OCI-LY7 (cell line): ENCODE measurements around the gene MRPL42. TPM values are rescaled to one million over a fixed set of nuclear protein-coding genes. Genes with fewer than 3 reads are reported as not detected.
"Not testable (repeated sequence)": the region's sequence is repeated elsewhere in the genome, so short reads cannot be mapped to it uniquely, and the experiment has no call there.

Experiments used
- BruUV-seq: library from RNA; stranded (reverse); fragments of 400-500 nt; replicated peaks from 2 replicates; lab custom pipeline; 2021; lab: Mats Ljungman, UMichigan
- CTCF ChIA-PET: fragments of 300-600 bp; sonication (Branson Sonifier 250); formaldehyde crosslinking; loops from one replicate; lab custom pipeline; 2022; ENCODE audit warnings: antibody characterized with exemption; ENCODE audit not compliant: unreplicated experiment; lab: Charles Lee
- POLR2A ChIA-PET: fragments of 300-600 bp; sonication (Branson Sonifier 250); formaldehyde crosslinking; loops from one replicate; lab custom pipeline; 2022; ENCODE audit warnings: antibody characterized with exemption; lab: Charles Lee
- DNase-seq: peaks from one replicate; pipeline ENCODE4 v3.0.0-alpha.2; 2015; ENCODE audit warnings: low spot score
- H2AFZ ChIP-seq: fragments of 200-600 bp; sonication (generic), shearing (Covaris generic); 2 replicates; pipeline ENCODE4 v1.6.1; 2014; ENCODE audit warnings: mild to moderate bottlenecking, antibody characterized with exemption, low read length, moderate library complexity
- H3K27ac ChIP-seq: fragments of 200-600 bp; sonication (generic); 2 replicates; pipeline ENCODE4 v1.5.1; 2014; ENCODE audit warnings: mixed run types, low read depth, mild to moderate bottlenecking, moderate library complexity, low read length, inconsistent platforms; ENCODE audit not compliant: poor library complexity, severe bottlenecking
- H3K36me3 ChIP-seq: fragments of 200-600 bp; sonication (generic); 2 replicates; pipeline ENCODE4 v1.6.1; 2014; ENCODE audit warnings: mild to moderate bottlenecking, antibody characterized with exemption, low read length, moderate library complexity, mixed read lengths; ENCODE audit not compliant: insufficient read depth
- H3K4me1 ChIP-seq: fragments of 200-600 bp; sonication (generic); 2 replicates; pipeline ENCODE4 v1.5.1; 2014; ENCODE audit warnings: mild to moderate bottlenecking, low read length; ENCODE audit not compliant: insufficient read depth, poor library complexity, severe bottlenecking
- H3K4me2 ChIP-seq: fragments of 200-600 bp; sonication (generic); 2 replicates; pipeline ENCODE4 v1.6.1; 2014; ENCODE audit warnings: mild to moderate bottlenecking, low read length
- H3K4me3 ChIP-seq: fragments of 200-600 bp; sonication (generic); 2 replicates; pipeline ENCODE4 v1.5.1; 2014; ENCODE audit warnings: mild to moderate bottlenecking, low read depth, low read length; ENCODE audit not compliant: poor library complexity, severe bottlenecking
- H3K79me2 ChIP-seq: fragments of 200-600 bp; sonication (generic); 2 replicates; pipeline ENCODE4 v1.6.1; 2016; ENCODE audit warnings: low read depth, mild to moderate bottlenecking, low read length, moderate library complexity, mixed read lengths; ENCODE audit not compliant: insufficient read depth
- H3K9me2 ChIP-seq: fragments of 200-600 bp; sonication (generic); 2 replicates; pipeline ENCODE4 v1.6.1; 2016; ENCODE audit warnings: mild to moderate bottlenecking, low read length, mixed read lengths; ENCODE audit not compliant: insufficient read depth
- H3K9me3 ChIP-seq: fragments of 200-600 bp; sonication (generic); 2 replicates; pipeline ENCODE4 v1.6.1; 2014; ENCODE audit warnings: mild to moderate bottlenecking, mixed run types, low read length, mixed read lengths
- H4K20me1 ChIP-seq: fragments of 200-600 bp; sonication (generic); 2 replicates; pipeline ENCODE4 v1.6.1; 2014; ENCODE audit warnings: mild to moderate bottlenecking, antibody characterized with exemption, low read length, moderate library complexity, mixed read lengths; ENCODE audit not compliant: insufficient read depth
- EZH2phosphoT487 ChIP-seq: fragments of 200-600 bp; sonication (generic); IDR thresholded peaks from 2 replicates; pipeline ENCODE4 v1.6.1; 2018; ENCODE audit warnings: low read depth, borderline replicate concordance, mild to moderate bottlenecking, mixed run types, antibody characterized with exemption, low read length, moderate library complexity, mixed read lengths
- intact Hi-C: fragments of 100-400 bp; cut with micrococcal nuclease; formaldehyde crosslinking; loops from one replicate; pipeline ENCODE4 v1.10.0; 2022; ENCODE audit not compliant: unreplicated experiment
- total RNA-seq, 2 experiments: library from RNA; depleted of rRNA in 1 of 2; stranded (reverse); fragments of >200 nt in 1 of 2; shearing (Covaris generic) in 1 of 2; gene quantifications; 2 replicates each; pipeline ENCODE4 v1.2.3, GENCODE V29; 2014 to 2022
- TF ChIP-seq, protein P1 (sequence below): fragments of 200-600 bp; sonication (generic); conservative IDR thresholded peaks from 2 replicates; pipeline ENCODE4 v1.5.1; 2014; ENCODE audit warnings: mild to moderate bottlenecking, antibody characterized with exemption, low read length, moderate library complexity, mixed read lengths

MRPL42 gene
- total RNA-seq, 2 experiments from 2014 or later: 51.3 to 61.6 TPM

DNA sequence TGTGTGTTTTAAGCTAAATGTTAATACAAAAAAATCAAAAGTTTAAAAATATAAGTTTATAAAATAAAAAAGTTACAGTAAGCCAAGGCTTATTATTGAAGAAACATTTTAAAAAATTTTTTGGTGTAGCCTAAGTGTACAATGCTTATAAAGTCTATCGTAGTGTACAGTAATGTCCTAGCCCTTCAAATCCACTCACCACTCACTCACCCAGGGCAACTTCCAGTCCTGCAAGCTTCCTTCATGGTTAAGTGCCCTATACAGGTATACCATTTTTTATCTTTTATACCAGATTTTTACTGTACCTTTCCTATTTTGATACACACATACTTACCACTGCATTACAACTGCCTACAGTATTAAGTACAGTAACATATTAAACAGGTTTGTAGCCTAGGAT is 37.5 kb upstream of the MRPL42 start:
- Histone ChIP-seq H3K27ac (no peak overlapping the region), H3K36me3 (peaks cover 55% of the 10 kb centered on the region), H3K4me2 (no peak overlapping the region), H3K4me3 (no peak overlapping the region), H4K20me1 (peaks cover 68% of the 10 kb centered on the region), H2AFZ (no peak overlapping the region), H3K9me3 (peaks cover 14% of the 10 kb centered on the region; the same call in 1 of the 2 replicates), H3K4me1 (peaks cover 81% of the 10 kb centered on the region), H3K79me2 (peaks cover 100% of the 10 kb centered on the region), H3K9me2 (no peaks in the 10 kb centered on the region)
- DNase-seq: no peak
- no TSS peak for BruUV-seq
- TF ChIP-seq EZH2phosphoT487: no peak
- TF ChIP-seq, protein P1, sequence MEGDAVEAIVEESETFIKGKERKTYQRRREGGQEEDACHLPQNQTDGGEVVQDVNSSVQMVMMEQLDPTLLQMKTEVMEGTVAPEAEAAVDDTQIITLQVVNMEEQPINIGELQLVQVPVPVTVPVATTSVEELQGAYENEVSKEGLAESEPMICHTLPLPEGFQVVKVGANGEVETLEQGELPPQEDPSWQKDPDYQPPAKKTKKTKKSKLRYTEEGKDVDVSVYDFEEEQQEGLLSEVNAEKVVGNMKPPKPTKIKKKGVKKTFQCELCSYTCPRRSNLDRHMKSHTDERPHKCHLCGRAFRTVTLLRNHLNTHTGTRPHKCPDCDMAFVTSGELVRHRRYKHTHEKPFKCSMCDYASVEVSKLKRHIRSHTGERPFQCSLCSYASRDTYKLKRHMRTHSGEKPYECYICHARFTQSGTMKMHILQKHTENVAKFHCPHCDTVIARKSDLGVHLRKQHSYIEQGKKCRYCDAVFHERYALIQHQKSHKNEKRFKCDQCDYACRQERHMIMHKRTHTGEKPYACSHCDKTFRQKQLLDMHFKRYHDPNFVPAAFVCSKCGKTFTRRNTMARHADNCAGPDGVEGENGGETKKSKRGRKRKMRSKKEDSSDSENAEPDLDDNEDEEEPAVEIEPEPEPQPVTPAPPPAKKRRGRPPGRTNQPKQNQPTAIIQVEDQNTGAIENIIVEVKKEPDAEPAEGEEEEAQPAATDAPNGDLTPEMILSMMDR: no peak
- intact Hi-C loops: no loop called here
- ChIA-PET CTCF (interaction anchor here (0.8 kb wide), 1 partner anchor 10 kb away, joined by 3 read pairs; no protein-coding TSS in a partner anchor), POLR2A (interaction anchor here (0.6 to 1.1 kb wide), 2 partner anchors 8 to 122 kb away, joined by 3 to 8 read pairs; no protein-coding TSS in a partner anchor)

DNA sequence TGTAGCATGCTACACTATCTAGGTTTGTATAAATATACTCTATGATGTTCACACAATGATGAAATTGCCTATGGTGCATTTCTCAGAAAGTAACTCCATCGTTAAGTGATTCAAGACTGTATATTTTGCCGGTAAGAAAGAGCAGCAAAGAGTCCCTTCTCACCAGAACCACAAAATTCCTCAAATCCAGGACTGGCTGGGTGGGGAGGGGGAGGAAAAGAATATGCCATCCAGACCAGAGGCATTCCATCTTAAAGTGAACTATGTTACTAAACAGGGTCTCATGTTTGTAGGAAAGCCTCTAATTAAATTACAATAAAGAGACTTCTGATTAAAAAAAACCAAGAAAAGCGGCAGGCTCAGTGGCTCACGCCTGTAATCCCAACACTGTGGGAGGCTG is 37.0 kb upstream of the MRPL42 start:
- peaks cover 63% of the 10 kb centered on the region for H4K20me1 ChIP-seq
- H3K4me2 ChIP-seq: no peak overlapping the region

DNA sequence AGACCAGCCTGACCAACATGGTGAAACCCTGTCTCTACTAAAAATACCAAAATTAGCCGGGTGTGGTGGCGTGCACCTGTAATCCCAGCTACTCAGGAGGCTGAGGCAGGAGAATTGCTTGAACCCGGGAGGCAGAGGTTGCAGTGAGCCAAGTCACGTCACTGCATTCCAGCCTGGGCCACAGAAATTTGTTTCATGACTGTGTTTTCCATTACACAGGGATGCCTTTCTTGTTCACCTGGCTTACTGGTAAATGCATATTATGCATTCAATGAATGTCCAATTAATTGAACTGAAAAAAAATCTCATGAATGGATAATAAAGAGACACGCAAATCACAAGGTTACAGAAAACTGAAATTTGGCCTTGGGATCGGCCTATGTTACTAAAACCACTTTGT is 35.3 kb upstream of the MRPL42 start:
- H3K27ac ChIP-seq, H3K4me3 ChIP-seq, BruUV-seq, intact Hi-C loops, H3K9me2 ChIP-seq, DNase-seq, H2AFZ ChIP-seq: not testable (repeated sequence)
- Histone ChIP-seq H3K36me3 (peaks cover 55% of the 10 kb centered on the region), H3K4me1 (peaks cover 81% of the 10 kb centered on the region), H4K20me1 (peaks cover 57% of the 10 kb centered on the region), H3K9me3 (peaks cover 14% of the 10 kb centered on the region; the same call in 1 of the 2 replicates), H3K4me2 (0 out of 2 replicates have a peak overlapping the region, but pooled peaks have one; percentile 9), H3K79me2 (peaks cover 100% of the 10 kb centered on the region)
- POLR2A ChIA-PET: interaction anchor here (0.7 to 1.5 kb wide), 4 partner anchors 10 to 440 kb away, joined by 4 to 6 read pairs (median 4); no protein-coding TSS in a partner anchor
- CTCF ChIA-PET: interaction anchor here (1.2 kb wide), 1 partner anchor 9 kb away, joined by 3 read pairs; no protein-coding TSS in a partner anchor

More for the DNA sequence above, 37.0 kb upstream of the MRPL42 start:
- no peak for DNase-seq
- intact Hi-C loops: no loop called here
- H3K4me3 ChIP-seq: no peak overlapping the region
- CTCF ChIA-PET: no interaction called here
- H3K9me2 ChIP-seq: no peaks in the 10 kb centered on the region
- peaks cover 100% of the 10 kb centered on the region for H3K79me2 ChIP-seq
- POLR2A ChIA-PET: interaction anchor here (0.6 to 1.1 kb wide), 2 partner anchors 8 to 122 kb away, joined by 3 to 8 read pairs; no protein-coding TSS in a partner anchor
- peaks cover 55% of the 10 kb centered on the region for H3K36me3 ChIP-seq
- peaks cover 81% of the 10 kb centered on the region for H3K4me1 ChIP-seq
- no peak overlapping the region for H3K27ac ChIP-seq
- no peak for TF ChIP-seq EZH2phosphoT487
- TF ChIP-seq, protein P1: no peak
- no peak overlapping the region for H2AFZ ChIP-seq
- H3K9me3 ChIP-seq: peaks cover 14% of the 10 kb centered on the region; the same call in 1 of the 2 replicates
- BruUV-seq: no TSS peak
